T-cell (primary cell): Measurements from ENCODE around the gene BGN. TPM values are rescaled to one million over a fixed set of nuclear protein-coding genes. Genes with fewer than 3 reads are reported as not detected.

Source experiments
- ATAC-seq, 4 experiments: fragments of 200-7000 bp in 3 of 4; fragments of 150-1000 bp in 1 of 4; cut with Tn5 transposase; replicated peaks in 1 of 4; 1 replicate in 3 of 4; 2 replicates in 1 of 4; pipeline ENCODE4 v1.10.0; 2021; ENCODE audit warnings: moderate library complexity in 3 of 4, mild to moderate bottlenecking in 2 of 4, moderate number of reproducible peaks in 1 of 4
- CTCF ChIA-PET, 2 donors: fragments of 300-600 bp; sonication (Branson Sonifier 250); formaldehyde crosslinking; loops; one replicate each; lab custom pipeline; 2022; ENCODE audit warnings: antibody characterized with exemption in 2 of 2; lab: Charles Lee
- POLR2A ChIA-PET, 2 donors: fragments of 300-600 bp; sonication (Branson Sonifier 250); formaldehyde crosslinking; loops; one replicate each; lab custom pipeline; 2022; ENCODE audit warnings: antibody characterized with exemption in 2 of 2; lab: Charles Lee
- DNase-seq, 35 experiments: peaks; one replicate each; pipeline versions ENCODE4 v3.0.0 to v3.0.0-alpha.2; 2013 to 2023
- H3K27ac ChIP-seq: one replicate; pipeline ENCODE4 v1.5.1; 2013; ENCODE audit warnings: low read length
- H3K27me3 ChIP-seq, 2 experiments: replicated peaks in 1 of 2; 1 replicate in 1 of 2; 2 replicates in 1 of 2; pipeline versions ENCODE4 v1.6.1 to v1.7.0; 2013; ENCODE audit warnings: low read length in 1 of 2, mixed read lengths in 1 of 2; ENCODE audit not compliant: control insufficient read depth in 2 of 2, insufficient read depth in 2 of 2; ENCODE audit errors: extremely low read depth in 1 of 2
- H3K36me3 ChIP-seq, 2 donors: 1 replicate in 1 of 2; 2 replicates in 1 of 2; pipeline versions ENCODE4 v1.6.1 to v1.7.0; 2013; ENCODE audit warnings: low read length in 1 of 2; ENCODE audit not compliant: control insufficient read depth in 2 of 2, insufficient read depth in 1 of 2; ENCODE audit errors: extremely low read depth in 1 of 2
- H3K4me1 ChIP-seq, 2 experiments: 1 replicate in 1 of 2; 2 replicates in 1 of 2; pipeline versions ENCODE4 v1.6.1 to v1.7.0; 2013; ENCODE audit warnings: low read length in 2 of 2, mixed read lengths in 1 of 2; ENCODE audit not compliant: insufficient read depth in 2 of 2, control insufficient read depth in 1 of 2; ENCODE audit errors: extremely low read depth in 1 of 2
- H3K4me3 ChIP-seq, 2 donors: 1 replicate in 1 of 2; 2 replicates in 1 of 2; pipeline versions ENCODE4 v1.5.1 to v1.7.0; 2013; ENCODE audit warnings: mild to moderate bottlenecking in 2 of 2, low read length in 1 of 2, moderate library complexity in 1 of 2; ENCODE audit not compliant: control insufficient read depth in 1 of 2; ENCODE audit errors: extremely low read depth in 1 of 2
- H3K9me3 ChIP-seq: 2 replicates; pipeline ENCODE4 v1.7.0; 2013
- H3K27ac Mint-ChIP-seq, 2 donors: one replicate each; pipeline ENCODE4 v1.8.0; 2020 to 2021; ENCODE audit warnings: mild to moderate bottlenecking in 2 of 2, mixed read lengths in 2 of 2
- H3K27me3 Mint-ChIP-seq, 2 donors: one replicate each; pipeline ENCODE4 v1.8.0; 2021 to 2022; ENCODE audit warnings: mixed read lengths in 2 of 2
- H3K36me3 Mint-ChIP-seq: one replicate; pipeline ENCODE4 v1.8.0; 2021; ENCODE audit warnings: mixed read lengths
- H3K4me1 Mint-ChIP-seq, 3 donors: one replicate each; pipeline ENCODE4 v1.8.0; 2020 to 2022; ENCODE audit warnings: mixed read lengths in 3 of 3, mild to moderate bottlenecking in 1 of 3
- H3K4me3 Mint-ChIP-seq, 3 donors: one replicate each; pipeline ENCODE4 v1.8.0; 2020 to 2022; ENCODE audit warnings: mild to moderate bottlenecking in 3 of 3, mixed read lengths in 3 of 3, moderate library complexity in 3 of 3
- H3K9me3 Mint-ChIP-seq, 3 donors: one replicate each; pipeline ENCODE4 v1.8.0; 2020 to 2022; ENCODE audit warnings: mixed read lengths in 3 of 3
- WGBS: methylation state at CpG from one replicate; pipeline ENCODE4 v1.1.5; 2013; ENCODE audit warnings: missing lambda C conversion rate; ENCODE audit not compliant: insufficient coverage; 5-methylcytosine and 5-hydroxymethylcytosine counted together
- total RNA-seq, 35 experiments: library from RNA in 6 of 35; stranded (reverse) in 6 of 35; fragments of 120-200 nt in 1 of 35; gene quantifications; one replicate each; pipeline versions ENCODE4 v1.2.1 to v1.2.4 and lab custom pipeline; 2013 to 2026

BGN gene
- total RNA-seq, 5 donors from 2014 or later (not counting 1 experiment from before 2014, with no cell fraction given): 0.25 to 0.70 (median 0.30) TPM; not detected in 2

DNA sequence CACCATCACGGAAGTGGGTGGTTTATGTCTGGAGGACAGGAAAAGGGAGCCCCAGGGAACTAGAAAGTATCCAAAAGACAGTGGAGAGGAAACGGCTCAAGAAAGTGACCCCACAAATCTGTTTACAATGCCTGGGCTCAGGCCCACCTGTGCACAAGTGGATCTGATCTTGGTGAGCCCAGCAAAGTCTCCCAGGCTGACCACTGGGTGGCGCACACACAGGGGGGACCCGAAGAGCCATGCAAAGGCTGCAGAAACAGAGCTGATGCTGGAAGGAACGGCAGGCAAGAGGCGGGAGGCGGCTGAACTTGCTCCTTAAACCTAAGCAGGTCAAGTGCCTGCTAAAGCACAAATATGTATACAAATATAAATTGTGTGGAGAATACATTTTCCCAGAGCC lies 34.0 kb upstream of the BGN start:
- Histone ChIP-seq H3K9me3 (no peaks in the 10 kb centered on the region), H3K27ac (no peak overlapping the region), H3K4me3 (no peak overlapping the region), H3K36me3 (peaks cover 0 to 13% of the 10 kb centered on the region in 2 donors), H3K27me3 (no peaks in the 10 kb centered on the region), H3K4me1 (no peaks in the 10 kb centered on the region)
- Mint-ChIP-seq H3K4me3 (no peak overlapping the region), H3K4me1 (peaks cover 0 to 2% (median 0%) of the 10 kb centered on the region in 3 donors), H3K27ac (no peak overlapping the region), H3K36me3 (peaks cover 15% of the 10 kb centered on the region), H3K27me3 (no peaks in the 10 kb centered on the region), H3K9me3 (no peaks in the 10 kb centered on the region)
- ChIA-PET POLR2A (no interaction called here), CTCF (interaction anchor here (0.6 to 1.1 kb wide), 2 partner anchors 12 to 46 kb away, joined by 3 to 6 read pairs; no protein-coding TSS in a partner anchor)
- WGBS: 100% methylated on average over 1 of the region's 7 CpGs
- ATAC-seq (peak; percentile 52 to 69 (median 63)), DNase-seq (peak in 29 of 35 experiments; percentile 9 to 59 (median 36))

DNA sequence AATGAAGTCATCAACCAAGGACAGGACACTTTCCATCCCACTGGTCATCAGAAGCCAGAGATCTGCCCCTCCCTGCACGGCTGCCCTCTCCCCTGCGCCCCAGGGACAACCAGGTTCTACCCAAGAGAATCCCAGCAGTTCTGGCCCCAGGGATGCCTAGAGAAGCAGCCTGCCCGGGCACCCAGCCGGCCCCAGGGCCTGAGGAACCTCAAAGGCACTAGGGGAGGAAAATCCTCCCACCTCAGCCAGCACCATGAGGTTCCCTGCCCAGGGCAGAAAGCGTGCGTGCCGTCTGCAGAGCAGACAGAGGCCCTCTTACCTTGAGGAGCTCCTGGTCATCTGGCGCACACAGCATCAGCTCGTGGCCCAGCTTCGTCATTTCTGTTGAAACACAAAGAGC lies 32.5 kb upstream of the BGN start:
- no peaks in the 10 kb centered on the region for H3K9me3 Mint-ChIP-seq
- DNase-seq (no peak), ATAC-seq (no peak)
- ChIA-PET CTCF (interaction anchor here in 1 of 2 donors (0.6 kb wide), 1 partner anchor 62 kb away, joined by 3 read pairs; no protein-coding TSS in a partner anchor), POLR2A (no interaction called here)
- H3K36me3 ChIP-seq: peaks cover 0 to 8% of the 10 kb centered on the region in 2 donors
- no peaks in the 10 kb centered on the region for H3K9me3 ChIP-seq
- H3K27ac Mint-ChIP-seq: no peak overlapping the region
- H3K27ac ChIP-seq: no peak overlapping the region
- H3K4me1 ChIP-seq: no peaks in the 10 kb centered on the region
- WGBS: 89% methylated on average over 5 of the region's 10 CpGs
- peaks cover 15% of the 10 kb centered on the region for H3K36me3 Mint-ChIP-seq
- H3K4me3 ChIP-seq: no peak overlapping the region
- no peaks in the 10 kb centered on the region for H3K27me3 ChIP-seq
- no peak overlapping the region for H3K4me3 Mint-ChIP-seq
- no peaks in the 10 kb centered on the region for H3K27me3 Mint-ChIP-seq
- peaks cover 2 to 4% (median 3%) of the 10 kb centered on the region in 3 donors for H3K4me1 Mint-ChIP-seq

DNA sequence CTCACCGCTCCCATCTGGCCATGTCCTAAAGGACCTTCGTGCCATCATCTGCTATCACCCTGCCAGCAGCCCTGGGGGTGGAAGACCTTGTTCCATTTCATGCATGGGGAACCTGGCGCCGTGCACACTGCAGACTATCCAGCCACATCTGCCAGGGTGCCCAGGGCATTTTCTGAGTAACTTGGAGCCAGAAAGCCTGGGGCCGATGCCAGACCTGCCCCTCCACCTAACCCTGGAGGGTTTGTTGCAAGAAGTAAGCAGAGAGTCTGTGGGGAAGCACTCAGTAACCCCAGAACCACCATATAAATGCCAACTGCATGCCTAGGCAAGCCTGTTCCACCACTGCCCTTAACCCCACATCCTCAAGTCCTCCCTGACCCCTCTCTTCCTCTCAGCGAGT lies 31.7 kb upstream of the BGN start:
- POLR2A ChIA-PET: no interaction called here
- Mint-ChIP-seq H3K4me1 (peaks cover 4 to 8% (median 8%) of the 10 kb centered on the region in 3 donors), H3K4me3 (no peak overlapping the region), H3K36me3 (peaks cover 15% of the 10 kb centered on the region), H3K27ac (no peak overlapping the region), H3K9me3 (no peaks in the 10 kb centered on the region), H3K27me3 (peaks cover 0 to 3% of the 10 kb centered on the region in 2 donors)
- no peak for DNase-seq
- WGBS: 100% methylated on average over 1 of the region's 6 CpGs
- no peak overlapping the region for H3K4me3 ChIP-seq
- peaks cover 0 to 10% of the 10 kb centered on the region in 2 donors for H3K36me3 ChIP-seq
- H3K9me3 ChIP-seq: no peaks in the 10 kb centered on the region
- H3K27ac ChIP-seq: no peak overlapping the region
- no peak for ATAC-seq
- CTCF ChIA-PET: no interaction called here
- no peaks in the 10 kb centered on the region for H3K27me3 ChIP-seq
- no peaks in the 10 kb centered on the region for H3K4me1 ChIP-seq

DNA sequence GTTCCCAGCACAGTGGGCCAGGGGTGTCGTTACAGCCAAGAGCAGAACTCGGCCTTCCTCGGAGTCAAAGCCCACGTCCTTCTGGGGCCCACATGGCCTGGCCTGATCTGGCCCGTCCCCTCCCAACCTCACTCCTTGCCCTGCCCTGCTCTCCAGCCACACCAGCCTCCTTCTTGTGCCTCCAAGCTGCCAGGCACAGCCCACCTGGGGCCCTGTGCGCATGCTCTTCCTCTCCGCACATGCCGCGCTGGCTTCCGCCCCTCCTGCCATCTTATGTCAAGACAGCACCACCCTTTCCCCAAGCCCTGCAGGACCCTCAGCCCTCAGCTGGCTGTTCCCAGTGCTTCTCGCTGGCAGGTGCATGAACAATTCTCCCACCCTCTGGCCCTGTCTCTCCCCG lies 31.2 kb upstream of the BGN start:
- H3K27me3 Mint-ChIP-seq: peaks cover 0 to 3% of the 10 kb centered on the region in 2 donors
- POLR2A ChIA-PET: no interaction called here
- Histone ChIP-seq H3K4me1 (peaks cover 0 to 4% of the 10 kb centered on the region in 2 experiments), H3K4me3 (no peak overlapping the region), H3K27ac (no peak overlapping the region), H3K9me3 (no peaks in the 10 kb centered on the region), H3K36me3 (peaks cover 0 to 14% of the 10 kb centered on the region in 2 donors), H3K27me3 (no peaks in the 10 kb centered on the region)
- H3K4me3 Mint-ChIP-seq: no peak overlapping the region
- DNase-seq: no peak
- H3K4me1 Mint-ChIP-seq: peaks cover 6 to 8% (median 8%) of the 10 kb centered on the region in 3 donors
- H3K36me3 Mint-ChIP-seq: peaks cover 15% of the 10 kb centered on the region
- H3K27ac Mint-ChIP-seq: no peak overlapping the region
- CTCF ChIA-PET: no interaction called here
- H3K9me3 Mint-ChIP-seq: no peaks in the 10 kb centered on the region
- no peak for ATAC-seq
- 97% methylated on average over 12 of the region's 12 CpGs for WGBS

DNA sequence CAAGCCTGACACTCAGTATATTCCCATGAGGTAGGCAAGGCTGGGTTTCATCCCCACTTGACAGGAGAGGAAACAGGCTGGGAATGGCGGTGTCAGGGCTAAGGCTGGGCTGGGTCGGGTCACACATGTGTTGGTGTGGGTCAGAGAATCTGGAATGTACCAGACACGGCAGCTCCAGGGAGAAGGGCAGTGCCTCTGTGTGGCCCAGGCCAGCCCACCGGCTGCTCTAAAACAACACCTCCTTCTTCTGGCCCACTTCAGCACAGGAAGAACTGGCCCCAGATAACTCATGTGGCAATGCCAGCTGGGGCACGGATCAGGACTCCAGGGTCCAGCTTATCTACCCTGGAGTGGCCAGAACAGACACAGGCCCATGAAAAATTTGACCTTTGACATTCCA lies 30.7 kb upstream of the BGN start:
- Mint-ChIP-seq H3K4me1 (peaks cover 8 to 12% (median 10%) of the 10 kb centered on the region in 3 donors), H3K36me3 (peaks cover 12% of the 10 kb centered on the region), H3K27me3 (peaks cover 0 to 3% of the 10 kb centered on the region in 2 donors), H3K9me3 (no peaks in the 10 kb centered on the region), H3K4me3 (no peak overlapping the region), H3K27ac (no peak overlapping the region)
- H3K9me3 ChIP-seq: no peaks in the 10 kb centered on the region
- no peak overlapping the region for H3K27ac ChIP-seq
- 100% methylated on average over 1 of the region's 5 CpGs for WGBS
- H3K36me3 ChIP-seq: peaks cover 0 to 14% of the 10 kb centered on the region in 2 donors
- CTCF ChIA-PET: no interaction called here
- ATAC-seq: no peak
- no peak overlapping the region for H3K4me3 ChIP-seq
- no peaks in the 10 kb centered on the region for H3K27me3 ChIP-seq
- DNase-seq: no peak
- H3K4me1 ChIP-seq: peaks cover 0 to 10% of the 10 kb centered on the region in 2 experiments
- POLR2A ChIA-PET: no interaction called here

DNA sequence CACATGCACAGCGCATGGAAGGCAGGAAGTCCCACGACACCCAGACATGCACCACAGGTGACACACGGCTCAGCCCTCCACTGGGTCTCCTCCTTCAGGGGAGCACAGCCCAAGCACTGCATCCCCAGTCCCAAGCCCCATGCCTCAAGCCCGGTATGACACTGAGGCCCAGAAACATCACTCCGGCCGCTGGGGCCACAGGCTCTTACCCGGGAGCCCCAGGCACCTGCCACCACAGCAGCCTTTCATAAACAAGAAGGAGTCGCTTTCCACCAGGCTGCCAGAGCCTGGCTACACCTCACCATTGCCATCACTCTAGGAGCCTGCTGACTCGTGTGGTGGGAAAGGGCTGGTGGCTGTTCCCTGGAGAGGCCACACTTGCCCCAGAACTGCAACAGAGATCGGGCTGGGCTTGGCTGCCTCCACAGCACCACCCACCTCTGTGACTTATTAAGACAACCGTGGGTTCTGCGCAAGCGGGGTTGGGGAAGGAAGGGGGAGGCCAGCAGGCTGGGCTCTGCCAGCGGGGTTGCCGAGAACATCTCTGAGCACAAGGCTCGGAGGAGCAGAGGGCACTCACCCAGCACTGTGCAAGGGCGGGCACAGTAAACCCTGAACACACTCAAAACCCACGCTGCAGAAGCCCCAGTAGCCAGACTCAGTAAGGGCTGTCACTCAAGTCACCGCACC lies 28.9 kb upstream of the BGN start:
- CTCF ChIA-PET: no interaction called here
- WGBS: 87% methylated on average over 3 of the region's 19 CpGs
- peaks cover 8 to 14% (median 12%) of the 10 kb centered on the region in 3 donors for H3K4me1 Mint-ChIP-seq

More for the DNA sequence above, 28.9 kb upstream of the BGN start:
- Histone ChIP-seq H3K27me3 (no peaks in the 10 kb centered on the region), H3K9me3 (no peaks in the 10 kb centered on the region), H3K4me1 (peaks cover 0 to 20% of the 10 kb centered on the region in 2 experiments), H3K4me3 (no peak overlapping the region), H3K27ac (no peak overlapping the region), H3K36me3 (peaks cover 0 to 14% of the 10 kb centered on the region in 2 donors)
- Mint-ChIP-seq H3K9me3 (no peaks in the 10 kb centered on the region), H3K27ac (no peak overlapping the region), H3K4me3 (no peak overlapping the region), H3K27me3 (peaks cover 0 to 3% of the 10 kb centered on the region in 2 donors), H3K36me3 (peaks cover 9% of the 10 kb centered on the region)
- DNase-seq (no peak), ATAC-seq (no peak)
- POLR2A ChIA-PET: no interaction called here
